Thyroid gland (tissue), 4 donors: ENCODE measurements around the gene PARD3B.

Source experiments
- POLR2A ChIP-seq, 2 donors: fragments of 450-650 bp; IDR thresholded peaks; one replicate each; pipeline ENCODE4 v1.6.1; 2017; ENCODE audit warnings: antibody characterized with exemption in 2 of 2, mild to moderate bottlenecking in 2 of 2, moderate library complexity in 1 of 2
- TF ChIP-seq, protein P1 (sequence below), 6 experiments: fragments of 200-600 bp in 3 of 6; fragments of 450-650 bp in 3 of 6; sonication (generic) in 3 of 6; IDR thresholded peaks; one replicate each; pipeline ENCODE4 v1.5.1; 2016 to 2019; ENCODE audit warnings: antibody characterized with exemption in 6 of 6, mild to moderate bottlenecking in 2 of 6, inconsistent platforms in 1 of 6, moderate library complexity in 1 of 6

DNA sequence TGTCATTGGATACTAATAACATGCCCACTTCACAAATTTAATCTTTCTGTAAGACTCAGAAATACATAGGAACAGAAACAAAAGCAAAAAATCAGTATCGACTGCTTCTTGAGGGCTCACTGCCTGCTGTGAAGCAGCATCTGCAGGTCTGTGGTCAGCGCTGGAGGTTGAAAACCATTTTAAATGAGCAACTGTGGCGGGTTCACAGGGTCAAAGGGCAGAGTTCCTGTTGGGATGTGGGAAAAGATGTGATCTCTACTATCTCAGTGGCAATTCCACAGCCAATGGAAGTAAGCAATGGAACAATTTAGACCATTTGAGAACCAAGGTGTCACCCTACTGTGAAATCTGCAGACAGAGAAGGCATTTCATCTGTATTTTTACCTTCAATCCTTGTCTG lies 468.3 kb downstream of the PARD3B start:
- TF ChIP-seq, protein P1, sequence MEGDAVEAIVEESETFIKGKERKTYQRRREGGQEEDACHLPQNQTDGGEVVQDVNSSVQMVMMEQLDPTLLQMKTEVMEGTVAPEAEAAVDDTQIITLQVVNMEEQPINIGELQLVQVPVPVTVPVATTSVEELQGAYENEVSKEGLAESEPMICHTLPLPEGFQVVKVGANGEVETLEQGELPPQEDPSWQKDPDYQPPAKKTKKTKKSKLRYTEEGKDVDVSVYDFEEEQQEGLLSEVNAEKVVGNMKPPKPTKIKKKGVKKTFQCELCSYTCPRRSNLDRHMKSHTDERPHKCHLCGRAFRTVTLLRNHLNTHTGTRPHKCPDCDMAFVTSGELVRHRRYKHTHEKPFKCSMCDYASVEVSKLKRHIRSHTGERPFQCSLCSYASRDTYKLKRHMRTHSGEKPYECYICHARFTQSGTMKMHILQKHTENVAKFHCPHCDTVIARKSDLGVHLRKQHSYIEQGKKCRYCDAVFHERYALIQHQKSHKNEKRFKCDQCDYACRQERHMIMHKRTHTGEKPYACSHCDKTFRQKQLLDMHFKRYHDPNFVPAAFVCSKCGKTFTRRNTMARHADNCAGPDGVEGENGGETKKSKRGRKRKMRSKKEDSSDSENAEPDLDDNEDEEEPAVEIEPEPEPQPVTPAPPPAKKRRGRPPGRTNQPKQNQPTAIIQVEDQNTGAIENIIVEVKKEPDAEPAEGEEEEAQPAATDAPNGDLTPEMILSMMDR (IDR thresholded peaks at IDR 0.05), result no peak
- TF ChIP-seq POLR2A (IDR thresholded peaks at IDR 0.05), result no peak
